Parathyroid adenoma (tissue), 2 donors: ENCODE data around the gene MPV17.

Experiments
- H2AFZ ChIP-seq: fragments of 300-600 bp; sonication (generic); one replicate; pipeline ENCODE4 v1.7.0; 2017; ENCODE audit warnings: antibody characterized with exemption, mild to moderate bottlenecking
- H3K27ac ChIP-seq: fragments of 300-600 bp; sonication (generic); one replicate; pipeline ENCODE4 v1.7.0; 2017
- H3K27me3 ChIP-seq: fragments of 300-600 bp; sonication (generic); one replicate; pipeline ENCODE4 v1.7.0; 2017; ENCODE audit warnings: low read length; ENCODE audit not compliant: control insufficient read depth, insufficient read depth
- H3K36me3 ChIP-seq: fragments of 300-600 bp; sonication (generic); one replicate; pipeline ENCODE4 v1.7.0; 2017; ENCODE audit warnings: low read length; ENCODE audit not compliant: control insufficient read depth, insufficient read depth
- H3K4me1 ChIP-seq: fragments of 300-600 bp; sonication (generic); one replicate; pipeline ENCODE4 v1.7.0; 2017; ENCODE audit warnings: control low read depth
- H3K4me2 ChIP-seq: fragments of 300-600 bp; sonication (generic); one replicate; pipeline ENCODE4 v1.7.0; 2017; ENCODE audit warnings: low read length
- H3K4me3 ChIP-seq: fragments of 300-600 bp; sonication (generic); one replicate; pipeline ENCODE4 v1.7.0; 2017; ENCODE audit warnings: low read depth, low read length
- H3K79me2 ChIP-seq: fragments of 300-600 bp; sonication (generic); one replicate; pipeline ENCODE4 v1.7.0; 2017; ENCODE audit warnings: control low read depth
- H3K9ac ChIP-seq: fragments of 300-600 bp; sonication (generic); one replicate; pipeline ENCODE4 v1.7.0; 2017; ENCODE audit warnings: mild to moderate bottlenecking
- H3K9me3 ChIP-seq: fragments of 300-600 bp; sonication (generic); one replicate; pipeline ENCODE4 v1.7.0; 2017; ENCODE audit warnings: low read length; ENCODE audit not compliant: control insufficient read depth
- CTCF ChIP-seq: fragments of 300-600 bp; sonication (generic); IDR thresholded peaks from one replicate; pipeline ENCODE4 v1.7.0; 2017; ENCODE audit warnings: antibody characterized with exemption, mild to moderate bottlenecking
- donor health status: primary hyperparathyroidism.

The MPV17 gene

GRCh38 chr2:27288610-27289009 is 34.3 kb downstream of the MPV17 start:
- Histone ChIP-seq H3K4me1 (peaks cover 10% of the 10 kb centered on the region), H3K4me2 (no peak overlapping the region), H3K27me3 (no peaks in the 10 kb centered on the region), H3K79me2 (no peaks in the 10 kb centered on the region), H3K36me3 (no peaks in the 10 kb centered on the region), H3K9me3 (no peaks in the 10 kb centered on the region), H3K27ac (no peak overlapping the region), H3K9ac (no peak overlapping the region), H3K4me3 (no peak overlapping the region), H2AFZ (no peak overlapping the region)
- TF ChIP-seq CTCF, result no peak

GRCh38 chr2:27285481-27285880 is 37.4 kb downstream of the MPV17 start:
- H3K4me1 ChIP-seq, result no peaks in the 10 kb centered on the region
- no peak for TF ChIP-seq CTCF
- no peaks in the 10 kb centered on the region for H3K79me2 ChIP-seq
- no peak overlapping the region for H3K27ac ChIP-seq
- no peaks in the 10 kb centered on the region for H3K36me3 ChIP-seq
- no peak overlapping the region for H3K4me2 ChIP-seq
- no peak overlapping the region for H3K4me3 ChIP-seq
- no peak overlapping the region for H2AFZ ChIP-seq
- H3K9ac ChIP-seq, result no peak overlapping the region
- H3K9me3 ChIP-seq, result no peaks in the 10 kb centered on the region
- H3K27me3 ChIP-seq, result no peaks in the 10 kb centered on the region

- no peak for TF ChIP-seq CTCF
- Histone ChIP-seq H3K4me3 (no peak overlapping the region), H2AFZ (no peak overlapping the region), H3K27me3 (no peaks in the 10 kb centered on the region), H3K27ac (no peak overlapping the region), H3K4me2 (no peak overlapping the region), H3K9ac (no peak overlapping the region), H3K9me3 (no peaks in the 10 kb centered on the region), H3K79me2 (no peaks in the 10 kb centered on the region), H3K36me3 (no peaks in the 10 kb centered on the region), H3K4me1 (no peaks in the 10 kb centered on the region)
Observed at GRCh38 chr2:27284996-27285395, 37.9 kb downstream of the MPV17 start.

- Histone ChIP-seq H3K4me1 (no peaks in the 10 kb centered on the region), H3K36me3 (no peaks in the 10 kb centered on the region), H3K4me3 (no peak overlapping the region), H3K27ac (no peak overlapping the region), H3K27me3 (no peaks in the 10 kb centered on the region), H3K4me2 (no peak overlapping the region), H2AFZ (no peak overlapping the region), H3K9me3 (no peaks in the 10 kb centered on the region), H3K79me2 (no peaks in the 10 kb centered on the region), H3K9ac (no peak overlapping the region)
- TF ChIP-seq CTCF, result no peak
Observed at GRCh38 chr2:27282892-27283291, 40.0 kb downstream of the MPV17 start.

- H3K4me1 ChIP-seq, result no peaks in the 10 kb centered on the region
- no peaks in the 10 kb centered on the region for H3K9me3 ChIP-seq
- no peaks in the 10 kb centered on the region for H3K36me3 ChIP-seq
- no peak within 1 kb of the TSS for H3K9ac ChIP-seq
- no peak within 1 kb of the TSS for H3K27ac ChIP-seq
- H3K4me2 ChIP-seq, result no peak within 1 kb of the TSS
- no peaks in the 10 kb centered on the region for H3K27me3 ChIP-seq
- TF ChIP-seq CTCF, result no peak
- H3K79me2 ChIP-seq, result no peaks in the 10 kb centered on the region
- H2AFZ ChIP-seq, result no peak within 1 kb of the TSS
- no peak within 1 kb of the TSS for H3K4me3 ChIP-seq
Observed at GRCh38 chr2:27281855-27282559, 40.9 kb downstream of the MPV17 start, which contains the start of gene TRIM54. TSS of gene TRIM54 (plus strand) at chr2:27282429. CDS start at chr2:27282732, 303 bp downstream.
